Retinal pigment epithelial cell (primary cell): ENCODE measurements around the gene WDR70.
"Not testable (repeated sequence)": the region's sequence is repeated elsewhere in the genome, so short reads cannot be mapped to it uniquely, and the experiment has no call there.

Experiments used
- DNase-seq: peaks from one replicate; pipeline ENCODE4 v3.0.0-alpha.2; 2010; ENCODE audit warnings: low read depth
- H3K4me3 ChIP-seq: 2 replicates; pipeline ENCODE4 v1.5.1; 2011; ENCODE audit warnings: mild to moderate bottlenecking, low read length, control low read depth, moderate library complexity
- TF ChIP-seq, protein P1 (sequence below): conservative IDR thresholded peaks from 2 replicates; pipeline ENCODE4 v1.5.1; 2011; ENCODE audit warnings: low read depth, low read length, control low read depth, inconsistent platforms

Gene WDR70

GRCh38 chr5:37391591-37391990 is 12.5 kb downstream of the WDR70 start:
- DNase-seq = no peak
- H3K4me3 ChIP-seq = no peak overlapping the region

DNA sequence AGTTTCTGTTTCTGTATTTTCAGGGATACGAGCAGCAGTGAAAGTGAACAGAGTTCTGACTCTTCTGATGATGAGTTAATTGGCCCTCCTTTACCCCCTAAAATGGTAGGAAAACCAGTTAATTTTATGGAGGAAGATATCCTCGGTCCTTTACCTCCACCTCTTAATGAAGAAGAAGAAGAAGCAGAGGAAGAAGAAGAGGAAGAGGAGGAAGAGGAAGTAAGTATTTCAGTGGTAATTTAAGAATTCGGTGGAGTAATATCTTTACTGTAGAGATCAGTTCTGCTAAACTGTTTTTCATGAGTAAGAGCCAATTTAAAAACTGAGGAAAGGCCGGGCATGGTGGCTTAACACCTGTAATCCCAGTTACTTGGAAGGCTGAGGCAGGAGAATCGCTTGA is 17.2 kb downstream of the WDR70 start:
- DNase-seq = no peak
- no peak overlapping the region for H3K4me3 ChIP-seq
- TF ChIP-seq, protein P1, sequence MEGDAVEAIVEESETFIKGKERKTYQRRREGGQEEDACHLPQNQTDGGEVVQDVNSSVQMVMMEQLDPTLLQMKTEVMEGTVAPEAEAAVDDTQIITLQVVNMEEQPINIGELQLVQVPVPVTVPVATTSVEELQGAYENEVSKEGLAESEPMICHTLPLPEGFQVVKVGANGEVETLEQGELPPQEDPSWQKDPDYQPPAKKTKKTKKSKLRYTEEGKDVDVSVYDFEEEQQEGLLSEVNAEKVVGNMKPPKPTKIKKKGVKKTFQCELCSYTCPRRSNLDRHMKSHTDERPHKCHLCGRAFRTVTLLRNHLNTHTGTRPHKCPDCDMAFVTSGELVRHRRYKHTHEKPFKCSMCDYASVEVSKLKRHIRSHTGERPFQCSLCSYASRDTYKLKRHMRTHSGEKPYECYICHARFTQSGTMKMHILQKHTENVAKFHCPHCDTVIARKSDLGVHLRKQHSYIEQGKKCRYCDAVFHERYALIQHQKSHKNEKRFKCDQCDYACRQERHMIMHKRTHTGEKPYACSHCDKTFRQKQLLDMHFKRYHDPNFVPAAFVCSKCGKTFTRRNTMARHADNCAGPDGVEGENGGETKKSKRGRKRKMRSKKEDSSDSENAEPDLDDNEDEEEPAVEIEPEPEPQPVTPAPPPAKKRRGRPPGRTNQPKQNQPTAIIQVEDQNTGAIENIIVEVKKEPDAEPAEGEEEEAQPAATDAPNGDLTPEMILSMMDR = no peak

More at GRCh38 chr5:37391591-37391990, 12.5 kb downstream of the WDR70 start:
- TF ChIP-seq, protein P1 = no peak

- TF ChIP-seq, protein P1 = no peak
Measured at GRCh38 chr5:37400501-37400900, 21.4 kb downstream of the WDR70 start.

DNA sequence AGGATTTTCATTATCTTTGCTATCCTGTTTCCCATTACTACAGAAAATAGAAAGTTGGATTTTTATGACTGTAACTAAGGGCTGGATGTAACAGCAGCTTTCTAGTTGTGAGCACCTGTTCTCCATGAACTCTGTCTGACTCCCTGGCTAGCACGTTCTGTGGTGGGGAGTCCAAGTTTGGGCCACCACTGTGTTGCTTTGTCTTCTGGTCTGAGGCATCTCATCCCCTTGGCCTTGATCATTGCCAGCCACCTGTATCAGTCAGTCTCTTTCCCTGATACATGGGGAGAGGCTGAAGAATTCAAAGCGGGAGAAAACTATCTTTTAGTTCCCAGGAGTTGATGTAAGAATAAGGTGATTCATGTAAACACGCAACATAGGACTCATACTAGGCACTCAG is 33.4 kb downstream of the WDR70 start:
- TF ChIP-seq, protein P1 = no peak
- no peak for DNase-seq
- no peak overlapping the region for H3K4me3 ChIP-seq

More at GRCh38 chr5:37400501-37400900, 21.4 kb downstream of the WDR70 start:
- DNase-seq = no peak
- H3K4me3 ChIP-seq = no peak overlapping the region

- not testable (repeated sequence) for H3K4me3 ChIP-seq, DNase-seq
Measured at GRCh38 chr5:37415456-37415855, 36.3 kb downstream of the WDR70 start.

GRCh38 chr5:37417347-37417746 is 38.2 kb downstream of the WDR70 start:
- no peak for DNase-seq
- TF ChIP-seq, protein P1 = no peak
- no peak overlapping the region for H3K4me3 ChIP-seq

DNA sequence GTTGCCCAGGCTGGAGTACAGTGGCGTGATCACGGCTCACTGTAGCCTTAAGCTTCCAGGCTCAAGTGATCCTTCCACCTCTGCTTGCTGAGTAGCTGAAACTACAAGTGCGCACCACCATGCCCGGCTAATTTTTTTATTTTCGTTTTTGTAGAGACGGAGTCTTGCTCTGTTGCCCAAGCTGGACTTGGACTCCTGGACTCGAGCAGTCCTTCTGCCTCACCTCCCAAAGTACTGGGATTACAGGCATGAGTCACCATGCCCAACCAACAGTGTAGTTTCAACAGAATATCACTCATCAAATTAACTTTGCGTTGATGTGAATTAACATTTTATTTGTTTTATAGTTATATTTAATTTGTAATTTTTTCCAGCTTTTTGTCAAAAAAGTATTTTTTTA is 45.3 kb downstream of the WDR70 start:
- no peak overlapping the region for H3K4me3 ChIP-seq
- DNase-seq = no peak
- TF ChIP-seq, protein P1 = no peak

GRCh38 chr5:37428044-37428443 is 48.9 kb downstream of the WDR70 start:
- TF ChIP-seq, protein P1 = no peak
- no peak for DNase-seq
- no peak overlapping the region for H3K4me3 ChIP-seq
